Peyer's patch (tissue), 4 donors: Measurements from ENCODE around the gene PPP3R1.

Source experiments
- POLR2A ChIP-seq, 2 donors: fragments of 450-650 bp; IDR thresholded peaks; one replicate each; pipeline ENCODE4 v1.5.1; 2017; ENCODE audit warnings: antibody characterized with exemption in 2 of 2, mild to moderate bottlenecking in 2 of 2, moderate library complexity in 2 of 2
- TF ChIP-seq, protein P1 (sequence below), 6 experiments: fragments of 450-650 bp in 4 of 6; fragments of 200-600 bp in 2 of 6; sonication (generic) in 1 of 6; IDR thresholded peaks; one replicate each; pipeline ENCODE4 v1.5.1; 2017 to 2019; ENCODE audit warnings: antibody characterized with exemption in 6 of 6, mild to moderate bottlenecking in 3 of 6, moderate library complexity in 1 of 6

DNA sequence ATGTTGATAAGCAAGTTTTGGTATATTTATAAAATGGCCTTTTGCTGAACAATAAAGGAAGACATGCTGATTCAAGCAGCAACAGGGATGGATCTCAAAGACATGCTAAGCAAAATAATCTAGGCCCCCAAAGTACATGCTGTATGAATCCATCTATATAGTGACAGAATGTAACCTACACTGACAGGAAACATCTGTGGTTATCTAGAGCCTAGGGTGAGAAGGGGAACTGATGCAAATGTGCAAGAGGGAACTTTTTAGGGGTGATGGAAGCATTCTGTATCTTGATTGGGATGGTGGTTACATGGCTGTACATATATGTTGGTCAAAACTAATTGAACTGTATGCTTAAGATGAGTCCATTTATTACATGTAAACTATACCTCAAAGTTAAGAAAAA lies 43.2 kb upstream of the PPP3R1 start:
- TF ChIP-seq, protein P1, sequence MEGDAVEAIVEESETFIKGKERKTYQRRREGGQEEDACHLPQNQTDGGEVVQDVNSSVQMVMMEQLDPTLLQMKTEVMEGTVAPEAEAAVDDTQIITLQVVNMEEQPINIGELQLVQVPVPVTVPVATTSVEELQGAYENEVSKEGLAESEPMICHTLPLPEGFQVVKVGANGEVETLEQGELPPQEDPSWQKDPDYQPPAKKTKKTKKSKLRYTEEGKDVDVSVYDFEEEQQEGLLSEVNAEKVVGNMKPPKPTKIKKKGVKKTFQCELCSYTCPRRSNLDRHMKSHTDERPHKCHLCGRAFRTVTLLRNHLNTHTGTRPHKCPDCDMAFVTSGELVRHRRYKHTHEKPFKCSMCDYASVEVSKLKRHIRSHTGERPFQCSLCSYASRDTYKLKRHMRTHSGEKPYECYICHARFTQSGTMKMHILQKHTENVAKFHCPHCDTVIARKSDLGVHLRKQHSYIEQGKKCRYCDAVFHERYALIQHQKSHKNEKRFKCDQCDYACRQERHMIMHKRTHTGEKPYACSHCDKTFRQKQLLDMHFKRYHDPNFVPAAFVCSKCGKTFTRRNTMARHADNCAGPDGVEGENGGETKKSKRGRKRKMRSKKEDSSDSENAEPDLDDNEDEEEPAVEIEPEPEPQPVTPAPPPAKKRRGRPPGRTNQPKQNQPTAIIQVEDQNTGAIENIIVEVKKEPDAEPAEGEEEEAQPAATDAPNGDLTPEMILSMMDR (IDR thresholded peaks at IDR 0.05), result no peak
- TF ChIP-seq POLR2A (IDR thresholded peaks at IDR 0.05), result no peak
